HuH-7 (cell line): ENCODE data around the gene LSM4.

Experiments used
- DNase-seq: peaks from one replicate; pipeline ENCODE4 v3.0.0; 2011; ENCODE audit warnings: low spot score

LSM4 gene

GRCh38 chr19:18278521-18279265 lies 44.2 kb downstream of the LSM4 start:
- DNase-seq: no peak

- DNase-seq: peak; percentile 62
Observed at GRCh38 chr19:18274781-18275356, 48.0 kb downstream of the LSM4 start.

GRCh38 chr19:18274219-18274780 lies 48.6 kb downstream of the LSM4 start, which contains the start of gene IQCN:
Gene IQCN, minus strand, starts transcription at chr19:18274452. Its CDS starts 4,974 bp downstream, at chr19:18269478.
- no peak for DNase-seq

- no peak for DNase-seq
Observed at GRCh38 chr19:18273561-18274218, 49.2 kb downstream of the LSM4 start.

DNA sequence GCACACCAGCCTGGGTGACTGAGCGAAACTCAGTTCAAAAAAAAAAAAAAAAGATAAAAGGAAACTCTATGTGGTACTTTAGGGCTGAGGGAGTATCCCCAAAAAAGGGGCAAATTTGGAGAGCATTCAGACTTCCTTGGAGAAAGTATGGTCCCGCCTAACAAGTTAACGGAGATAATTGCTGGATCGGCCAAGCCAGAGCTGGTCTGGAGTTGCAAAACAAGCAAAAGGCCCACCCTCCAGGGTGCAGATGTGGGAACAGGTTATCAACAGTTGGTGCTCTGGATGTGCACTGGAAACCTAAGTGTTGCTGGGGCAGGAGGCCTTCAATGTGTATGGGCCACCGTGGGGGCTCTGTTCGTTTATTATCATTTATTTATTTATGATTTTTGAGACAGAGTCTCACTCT lies 51.4 kb downstream of the LSM4 start:
- DNase-seq: no peak

GRCh38 chr19:18270326-18270725 lies 52.5 kb downstream of the LSM4 start:
- no peak for DNase-seq

GRCh38 chr19:18269070-18269723 lies 53.7 kb downstream of the LSM4 start:
- DNase-seq: no peak

DNA sequence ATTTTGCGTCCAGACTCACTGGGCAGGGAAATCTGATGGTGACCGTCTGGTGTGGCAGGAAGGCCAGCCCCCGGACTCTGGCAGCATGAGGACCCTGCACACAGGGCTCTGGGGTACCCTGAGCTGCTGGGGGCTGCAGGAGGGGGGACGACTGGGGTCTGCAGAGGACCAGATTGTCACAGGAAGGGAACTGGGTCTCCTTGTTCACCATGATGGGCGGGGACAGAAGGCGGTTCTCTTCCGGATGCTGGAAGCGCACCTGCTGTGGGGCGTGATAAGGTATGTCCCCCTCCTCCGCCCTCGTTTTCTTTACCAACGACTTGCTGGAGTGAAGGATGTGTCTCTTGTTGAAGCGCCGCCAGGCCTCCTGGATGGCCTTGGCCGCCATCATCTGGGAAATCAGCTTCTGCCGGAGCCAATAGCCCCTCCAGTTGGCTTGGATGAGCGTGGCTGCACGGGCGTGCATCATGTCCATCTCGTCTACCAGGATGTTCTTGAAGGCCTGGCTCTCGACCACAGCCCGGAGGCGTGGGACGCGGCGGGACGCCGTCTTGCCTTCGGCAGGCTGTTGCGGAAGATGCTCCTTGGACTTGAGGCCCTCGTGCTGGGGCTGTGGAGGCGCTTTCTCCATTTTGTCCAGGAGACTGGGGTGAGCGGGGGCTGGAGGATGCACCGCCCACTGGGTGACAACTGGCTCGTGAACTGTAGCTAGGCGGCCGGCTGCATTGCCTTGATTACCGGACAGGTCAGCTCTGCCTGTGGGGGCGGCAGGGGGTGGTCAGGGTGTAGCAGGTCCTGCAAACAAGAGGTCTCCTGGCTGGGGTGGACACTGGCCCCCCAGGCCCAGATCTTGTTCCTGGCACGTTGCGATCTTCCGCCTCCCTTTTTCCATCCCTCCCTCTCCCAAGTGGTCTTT lies 55.8 kb downstream of the LSM4 start:
- no peak for DNase-seq

DNA sequence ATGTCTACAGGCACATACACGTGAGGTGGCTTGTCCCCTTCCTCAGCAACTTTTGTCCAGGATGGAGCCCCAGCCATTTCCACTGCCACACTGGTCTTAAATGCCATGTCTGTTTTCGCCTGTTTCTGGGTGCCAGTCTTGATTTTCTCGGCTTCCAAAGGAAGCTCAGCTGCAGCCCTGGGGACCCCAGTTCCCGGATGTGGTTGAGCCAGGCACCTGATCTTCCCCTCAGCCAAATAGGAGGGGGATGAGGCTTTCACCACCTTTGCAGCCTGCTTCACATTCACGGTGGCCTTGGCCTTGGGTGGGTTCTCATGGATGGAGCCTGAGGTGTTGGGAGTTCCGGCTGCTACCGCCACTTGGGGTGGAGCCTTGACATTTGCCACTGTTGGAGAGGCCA lies 57.3 kb downstream of the LSM4 start:
- DNase-seq: no peak

GRCh38 chr19:18264971-18265540 lies 57.8 kb downstream of the LSM4 start:
- no peak for DNase-seq

DNA sequence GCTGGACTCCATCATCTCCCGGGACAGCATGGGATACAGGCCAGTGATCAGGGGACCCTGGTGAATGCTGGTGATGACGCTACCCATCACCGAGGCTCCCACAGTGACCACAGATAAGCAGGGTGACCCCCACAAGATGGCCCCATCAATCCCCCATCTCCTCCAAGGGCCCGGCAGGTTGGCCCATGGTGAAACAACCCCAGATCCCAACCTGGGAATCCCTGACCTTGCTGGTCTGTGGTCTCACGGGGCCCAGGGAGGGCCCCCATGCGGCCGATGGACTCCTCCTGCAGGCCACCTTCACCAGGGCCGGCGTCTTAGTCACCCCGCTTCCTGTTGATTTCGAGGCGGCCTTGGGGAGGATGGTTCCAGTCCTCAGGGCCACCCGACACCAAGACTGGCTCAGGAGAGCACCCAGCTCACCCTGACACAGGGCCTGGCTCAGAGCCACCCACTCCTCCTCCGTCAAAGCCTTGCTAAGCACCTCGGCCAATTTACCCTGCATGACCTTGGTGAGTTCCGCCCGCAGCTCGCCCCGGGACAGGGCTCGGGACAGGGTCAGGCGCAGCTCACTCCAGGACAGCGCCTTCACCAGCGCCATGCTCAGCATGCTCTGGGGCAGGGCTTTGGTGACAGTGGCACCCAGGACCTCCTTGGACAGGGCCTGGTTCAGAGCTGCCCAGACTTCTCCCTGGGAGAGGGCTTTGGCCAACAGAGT lies 58.6 kb downstream of the LSM4 start:
- no peak for DNase-seq

DNA sequence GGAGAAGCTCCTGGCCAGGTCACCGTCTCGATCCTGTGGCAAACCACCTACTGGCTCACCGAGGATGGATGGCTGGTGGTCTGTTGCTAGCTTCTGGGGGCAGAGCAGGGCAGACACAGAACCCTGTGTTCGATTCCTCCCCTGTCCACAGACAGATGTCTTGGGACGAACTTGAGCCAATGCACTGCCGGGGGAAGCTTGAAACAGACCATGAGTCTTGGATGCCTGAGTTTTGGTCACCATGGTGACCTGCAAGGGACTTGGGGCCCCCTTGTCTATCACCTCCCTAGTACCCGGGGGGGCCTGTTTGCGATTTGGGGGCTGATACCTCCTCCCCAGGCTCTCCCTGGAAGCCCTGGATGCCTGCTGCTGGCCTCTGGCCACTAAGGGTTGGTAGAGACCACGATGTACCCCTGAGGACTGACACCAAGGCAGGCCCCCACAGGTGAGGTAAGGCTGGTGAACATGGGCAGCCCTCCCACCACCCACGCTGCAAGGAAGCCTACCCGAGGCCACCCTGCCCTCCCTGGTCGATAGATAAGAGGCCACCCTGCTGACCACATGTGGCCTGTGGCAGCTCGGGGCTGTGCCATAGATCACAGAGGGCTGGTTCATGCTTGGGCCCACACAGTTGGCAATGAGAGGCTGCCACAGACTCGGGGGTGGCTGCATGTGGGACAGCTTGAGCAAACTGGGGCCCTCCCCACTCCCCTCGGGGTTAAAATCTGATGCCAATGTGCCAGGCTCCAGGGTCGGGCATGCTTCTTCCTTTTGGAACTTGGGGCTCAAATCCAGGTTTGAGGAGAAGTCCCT lies 59.3 kb downstream of the LSM4 start:
- DNase-seq: no peak

DNA sequence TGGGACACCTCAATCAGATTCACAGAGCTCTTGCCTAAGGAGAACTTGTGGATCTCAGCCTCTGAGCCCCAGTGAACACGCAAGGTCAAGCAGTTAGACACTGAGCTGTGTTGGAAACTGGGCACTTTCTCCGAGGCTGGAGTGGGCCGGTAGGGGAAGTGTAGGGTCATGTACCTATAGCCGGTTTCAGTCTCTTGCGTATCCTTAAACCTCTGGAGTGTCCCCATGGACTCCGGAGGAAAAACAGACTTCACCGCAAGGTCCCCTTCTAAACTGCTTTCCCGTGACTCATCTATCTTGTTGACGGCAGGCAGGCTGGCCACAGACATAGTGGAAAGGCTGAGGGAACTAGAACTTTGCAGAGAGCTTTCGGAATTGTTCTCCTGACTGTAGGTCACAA lies 60.0 kb downstream of the LSM4 start:
- no peak for DNase-seq

GRCh38 chr19:18262144-18262543 lies 60.7 kb downstream of the LSM4 start:
- DNase-seq: no peak

DNA sequence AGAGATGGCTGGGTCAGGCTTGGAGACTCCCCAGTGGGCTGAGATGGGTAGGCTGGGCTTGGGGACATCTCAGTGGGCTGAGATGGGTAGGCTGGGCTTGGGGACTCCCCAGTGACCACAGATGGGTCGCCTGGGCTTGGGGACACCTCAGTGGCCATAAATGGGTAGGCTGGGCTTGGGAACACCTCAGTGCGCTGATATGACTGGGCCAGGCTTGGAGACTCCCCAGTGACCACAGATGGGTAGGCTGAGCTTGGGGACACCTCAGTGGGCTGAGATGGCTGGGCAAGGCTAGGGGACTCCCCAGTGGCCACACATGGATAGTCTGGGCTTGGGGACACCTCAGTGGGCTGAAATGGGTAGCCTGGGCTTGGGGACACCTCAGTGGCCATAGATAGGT lies 61.4 kb downstream of the LSM4 start:
- DNase-seq: no peak

- DNase-seq: no peak
Observed at GRCh38 chr19:18259893-18260292, 63.0 kb downstream of the LSM4 start.

DNA sequence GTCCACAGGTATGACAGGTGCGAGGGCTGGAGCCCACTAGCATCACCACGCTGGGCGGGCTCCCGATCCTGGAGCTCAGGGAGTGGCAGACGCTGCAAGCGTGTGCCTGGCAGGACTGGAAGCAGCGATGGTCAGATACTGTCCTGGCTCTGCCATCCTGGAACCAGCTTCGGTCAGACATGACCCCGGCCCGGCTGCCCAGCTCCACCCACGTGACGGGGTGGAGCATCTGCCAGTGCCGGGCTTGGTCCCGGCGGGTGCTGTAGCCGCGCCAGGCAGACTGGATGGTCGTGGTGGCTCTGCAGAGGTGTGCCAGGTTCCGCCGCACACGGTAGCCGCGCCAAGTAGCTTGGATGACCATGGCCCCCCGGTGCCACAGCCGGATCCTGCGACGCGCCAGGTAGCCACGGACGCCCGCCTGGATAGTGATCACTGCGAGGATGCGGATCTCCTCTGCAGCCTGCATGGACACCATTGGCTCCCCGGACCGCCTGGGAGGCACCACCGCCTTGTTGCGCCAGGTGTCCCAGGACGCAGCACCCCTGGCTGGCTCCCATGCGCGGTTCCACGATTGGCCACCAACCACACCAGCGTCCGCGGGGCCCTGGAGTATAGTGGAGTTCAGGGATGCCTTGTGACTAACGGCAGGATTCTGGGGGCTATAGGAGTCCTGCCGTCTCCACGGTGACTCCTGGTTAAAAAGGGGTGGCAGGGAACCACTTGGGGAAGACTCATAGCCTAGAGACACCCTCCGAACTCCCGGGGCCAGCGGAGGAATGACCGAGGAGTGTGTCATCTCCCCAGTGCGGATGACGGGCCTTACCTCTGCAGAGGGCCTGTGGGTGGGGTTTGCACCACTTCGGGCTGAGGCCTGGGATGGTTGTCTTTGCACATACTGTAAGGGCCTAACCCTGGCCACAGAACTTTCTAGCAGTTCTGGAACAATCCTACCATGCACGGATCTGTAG lies 65.1 kb downstream of the LSM4 start:
- no peak for DNase-seq
